DMS53 treated with DMSO at 0.1 percent for 48 hours (cell line): ENCODE results near the gene GRAP.
A peak's percentile ranks its signal among the peaks of the same experiment; 100 is the strongest.

Experiments
- DNase-seq: peaks from one replicate; lab custom pipeline; 2025; ENCODE audit not compliant: unreplicated experiment; lab: John Stamatoyannopoulos, UW

Gene GRAP

DNA sequence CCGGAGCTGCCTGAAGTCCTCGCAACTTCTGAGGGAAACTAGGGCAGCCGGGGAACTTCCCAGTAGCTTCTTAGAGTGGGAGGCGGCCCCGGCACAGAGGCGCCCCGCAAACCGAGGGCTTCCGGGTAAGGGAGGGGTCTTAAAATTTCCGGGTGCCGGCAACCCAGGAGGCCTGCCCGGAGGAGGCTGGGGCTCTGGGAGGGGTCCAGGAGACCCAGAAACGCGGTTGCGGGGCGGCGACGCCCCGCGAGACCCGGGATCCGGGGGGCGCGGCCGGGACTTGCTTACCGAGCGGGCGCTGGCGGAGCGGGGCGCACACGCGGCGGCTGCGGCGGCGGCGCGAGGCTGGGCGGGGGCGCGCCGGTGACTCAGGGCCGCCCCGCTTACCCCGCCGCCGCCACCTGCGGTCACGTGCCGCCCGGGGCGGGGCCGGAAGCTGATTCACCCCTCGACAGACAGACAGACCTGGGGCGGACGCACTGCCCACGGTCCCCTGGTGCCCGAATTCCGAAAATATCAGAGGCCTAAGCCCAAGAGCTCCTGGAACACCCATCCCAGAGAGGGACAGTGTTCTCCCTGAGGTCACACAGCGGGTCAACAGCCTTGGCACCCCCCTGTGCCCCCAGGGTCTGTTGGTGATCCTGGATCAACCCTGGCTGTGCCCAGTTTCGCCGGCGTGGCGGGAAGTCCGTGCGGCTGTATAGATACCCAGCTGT is 42.2 kb downstream of the GRAP start, which contains the start of gene FAM83G:
FAM83G (minus strand) TSS at position 344 of the 716 bp plus-strand sequence. CDS start 723 bp downstream, outside the sequence.
- peak; percentile 26 for DNase-seq

DNA sequence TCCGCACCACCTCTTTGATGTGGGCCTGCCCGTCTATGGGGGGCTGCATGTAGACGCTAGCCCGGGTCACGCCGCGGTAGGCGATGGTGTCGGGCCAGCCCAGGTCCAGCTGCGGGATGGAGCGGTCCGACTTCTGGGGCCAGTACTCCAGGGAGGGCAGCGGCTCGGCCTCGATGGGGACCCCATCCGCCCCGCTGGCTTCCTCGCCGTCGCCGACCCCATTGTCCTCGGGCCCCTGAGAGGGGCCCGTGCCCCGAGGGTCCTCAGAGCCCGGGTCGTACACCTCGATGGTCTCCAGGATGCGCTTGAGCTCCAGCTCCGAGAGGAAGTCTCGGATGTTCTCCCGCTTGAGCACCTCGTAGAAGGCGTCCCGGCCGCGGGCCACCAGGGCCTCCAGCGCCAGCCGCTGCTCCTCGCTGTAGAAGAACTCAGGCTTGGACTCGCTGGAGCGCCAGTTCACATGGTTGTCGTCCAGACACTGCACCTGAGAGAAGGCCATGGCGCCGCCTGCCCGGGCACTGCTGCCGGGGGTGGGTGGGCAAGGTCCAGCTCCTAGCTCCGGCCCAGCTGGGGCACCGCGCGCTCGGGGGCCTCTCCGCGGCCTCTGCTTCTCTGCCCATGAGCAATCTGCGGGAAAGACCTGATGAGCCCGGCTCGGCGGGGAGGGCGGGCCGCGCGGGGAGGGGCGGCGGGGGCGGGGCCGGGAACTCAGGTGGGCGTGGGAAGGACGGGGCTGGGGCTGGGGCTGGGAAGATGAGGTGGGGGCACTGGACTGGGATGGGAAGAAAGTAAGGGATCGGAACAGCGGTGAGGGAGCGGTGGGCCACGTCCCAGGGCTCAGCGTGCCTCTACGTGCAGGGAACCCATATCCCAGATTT is 43.0 kb downstream of the GRAP start:
- DNase-seq, result peak; percentile 3

DNA sequence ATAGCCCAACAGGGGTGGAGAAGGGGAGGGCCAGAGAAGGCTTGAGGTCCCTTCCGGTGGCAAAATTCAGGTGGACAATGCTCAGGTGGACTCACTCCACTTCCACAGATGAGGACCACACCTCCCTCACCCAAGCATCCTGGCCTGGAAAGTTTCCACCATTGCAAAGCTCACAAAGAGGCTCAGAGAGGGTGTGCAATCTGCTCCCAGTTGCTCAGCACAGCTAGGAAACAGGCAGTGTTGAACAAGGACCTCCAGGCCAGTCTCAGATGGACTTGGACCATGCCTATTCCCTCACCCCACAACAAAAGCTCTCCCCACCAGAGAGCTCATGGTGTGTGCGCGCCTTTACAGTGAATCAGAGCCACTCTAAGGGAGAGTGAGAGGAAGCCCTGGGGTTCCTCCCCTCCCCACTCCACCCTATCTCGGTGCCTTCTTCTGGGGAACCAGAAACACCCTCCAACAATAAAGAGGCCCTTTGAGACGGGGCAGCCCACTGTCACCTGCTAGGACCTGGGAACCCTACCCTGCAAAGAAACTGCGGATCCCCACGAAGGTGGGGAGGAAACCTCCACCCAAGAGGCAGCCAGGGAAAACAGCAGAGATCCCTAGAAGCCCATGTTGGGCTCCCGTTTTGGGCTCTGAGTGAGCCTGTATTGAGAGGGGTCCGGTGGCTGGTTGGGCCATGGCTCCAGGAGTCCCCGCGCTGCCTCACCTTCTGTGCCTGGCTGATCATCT is 43.8 kb downstream of the GRAP start:
- DNase-seq, result no peak

DNA sequence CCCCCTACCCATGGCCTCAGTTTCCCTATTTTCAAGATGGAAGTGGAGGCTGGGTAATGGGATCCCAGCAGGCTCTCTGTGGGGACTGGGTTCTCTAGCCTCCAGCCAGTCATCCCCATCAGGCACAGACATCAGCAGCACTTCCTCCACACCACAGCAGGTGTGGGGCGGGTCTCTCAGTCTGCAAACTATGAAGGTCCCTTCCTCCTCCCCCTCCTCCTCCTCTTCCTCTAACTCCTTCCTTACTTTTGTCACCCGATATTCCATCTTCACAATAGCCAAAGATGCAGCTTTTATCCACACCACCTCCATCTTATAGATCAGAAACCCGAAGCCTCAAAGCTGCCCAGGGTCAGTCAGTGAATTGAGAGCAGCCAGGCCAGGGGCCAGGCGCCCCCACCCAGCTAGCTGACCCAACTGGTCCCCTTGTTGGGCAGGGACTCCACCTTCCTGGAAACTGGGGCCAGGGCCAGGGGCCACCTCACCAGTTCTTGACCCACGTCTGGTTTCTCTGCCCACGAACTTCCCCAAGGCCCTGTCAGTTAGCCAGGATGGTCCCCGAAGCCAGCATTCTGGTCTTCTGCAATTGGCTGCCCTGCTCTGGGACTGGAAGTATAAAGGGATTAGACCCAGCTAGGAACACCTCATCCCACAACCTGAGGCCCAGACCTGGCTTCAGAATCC is 44.7 kb downstream of the GRAP start:
- no peak for DNase-seq

DNA sequence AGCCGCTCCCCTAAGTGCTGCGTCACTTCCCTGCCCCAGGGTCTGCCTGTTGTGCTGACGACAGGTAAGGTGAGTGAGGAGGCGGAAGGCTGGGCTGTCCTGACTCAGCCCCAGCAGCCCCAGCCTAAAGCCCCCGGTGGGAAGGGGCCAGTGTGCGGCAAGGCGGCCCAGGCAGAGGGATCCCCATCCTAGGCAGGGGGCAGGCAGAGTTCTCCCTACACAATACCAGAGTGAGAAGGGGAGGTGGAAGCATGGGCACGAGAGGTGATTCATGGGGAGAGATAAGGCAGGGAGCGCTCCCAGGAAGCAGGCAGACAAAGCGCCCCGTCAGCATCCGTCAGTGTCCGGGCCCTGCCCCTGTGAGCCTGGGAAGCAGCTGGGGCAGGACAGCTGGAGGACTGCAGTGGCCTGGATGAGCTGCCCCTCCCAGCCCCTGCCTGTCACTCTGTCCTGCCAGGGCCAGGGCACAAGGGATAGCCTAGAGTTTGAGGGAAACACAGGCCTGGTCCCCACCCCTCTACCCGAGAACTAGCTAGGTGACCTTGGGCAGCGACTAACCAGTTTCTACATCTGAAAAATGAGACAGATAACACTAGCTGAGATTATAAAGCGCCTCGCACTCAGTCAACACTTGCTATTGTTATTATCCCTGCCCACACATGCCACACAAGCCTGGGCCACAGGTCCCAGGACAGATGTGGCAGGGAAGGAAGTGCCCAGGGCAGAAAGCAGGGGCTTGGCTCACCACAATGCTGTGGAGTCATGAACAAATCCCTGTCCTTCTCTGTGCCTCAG is 46.0 kb downstream of the GRAP start:
- DNase-seq, result no peak

DNA sequence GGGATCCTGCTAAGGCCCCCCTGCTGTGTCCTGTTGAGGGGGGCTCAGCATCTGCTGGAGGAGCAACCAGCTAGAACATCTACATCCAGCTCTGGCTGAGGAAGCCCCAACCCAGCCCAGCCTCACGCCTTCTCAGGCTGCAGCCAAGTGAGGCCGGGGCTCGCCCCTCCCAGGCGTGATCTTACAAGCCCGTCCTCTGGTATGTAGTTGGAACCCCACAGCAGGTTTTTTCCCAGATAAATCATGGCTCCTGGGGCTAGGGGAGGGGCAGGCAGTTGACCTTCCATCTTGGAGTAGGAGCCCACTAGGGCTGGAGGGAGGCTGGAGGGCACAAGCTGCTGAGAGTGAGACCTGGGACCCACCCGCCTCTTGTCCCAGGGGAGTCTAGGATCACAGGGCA is 46.8 kb downstream of the GRAP start:
- no peak for DNase-seq

DNA sequence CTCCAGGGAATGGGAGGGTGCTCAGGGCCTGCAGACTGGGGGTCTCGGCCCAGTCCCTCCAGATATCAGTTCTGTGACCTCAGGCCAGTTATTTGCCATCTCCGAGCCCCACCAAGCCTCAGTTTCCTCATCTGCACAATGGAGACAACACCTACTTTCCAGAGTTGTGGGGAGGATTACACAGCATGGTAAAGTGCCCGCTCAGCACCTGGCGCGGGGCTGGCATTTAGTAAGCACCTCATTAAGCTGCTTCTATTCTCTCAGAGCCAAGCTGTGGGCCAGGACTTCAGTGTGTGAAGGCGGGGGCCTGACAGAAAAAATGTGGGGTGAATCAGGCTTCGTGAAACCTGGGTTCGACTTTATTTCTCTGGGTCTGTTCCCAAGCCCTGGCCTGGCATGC is 47.4 kb downstream of the GRAP start:
- no peak for DNase-seq

DNA sequence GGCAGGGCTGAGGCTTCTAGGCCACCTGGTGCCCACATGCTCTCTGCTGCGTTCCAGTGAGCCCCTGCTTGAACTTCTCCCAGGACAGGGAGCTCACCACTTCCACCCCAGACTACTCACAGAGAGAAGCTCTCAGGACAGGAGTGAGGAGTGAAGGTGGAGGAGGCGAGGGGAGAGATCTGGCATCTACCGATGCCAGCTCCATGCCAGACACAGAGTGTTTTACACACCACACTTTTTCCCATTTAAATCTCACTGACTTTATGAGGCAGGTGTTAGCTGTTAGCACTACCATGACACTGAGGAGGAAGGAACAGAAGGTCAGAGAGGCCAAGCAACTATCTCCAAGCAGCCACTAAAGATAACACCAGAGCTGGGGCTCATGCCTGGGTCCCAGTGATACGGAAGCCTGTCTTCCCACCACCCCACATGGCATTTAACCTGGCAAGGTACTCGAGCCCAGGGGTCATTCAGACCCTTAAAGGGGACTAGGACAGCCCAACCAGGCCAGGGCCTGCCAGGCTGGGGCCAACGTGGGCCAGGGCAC is 49.0 kb downstream of the GRAP start:
- DNase-seq, result no peak

DNA sequence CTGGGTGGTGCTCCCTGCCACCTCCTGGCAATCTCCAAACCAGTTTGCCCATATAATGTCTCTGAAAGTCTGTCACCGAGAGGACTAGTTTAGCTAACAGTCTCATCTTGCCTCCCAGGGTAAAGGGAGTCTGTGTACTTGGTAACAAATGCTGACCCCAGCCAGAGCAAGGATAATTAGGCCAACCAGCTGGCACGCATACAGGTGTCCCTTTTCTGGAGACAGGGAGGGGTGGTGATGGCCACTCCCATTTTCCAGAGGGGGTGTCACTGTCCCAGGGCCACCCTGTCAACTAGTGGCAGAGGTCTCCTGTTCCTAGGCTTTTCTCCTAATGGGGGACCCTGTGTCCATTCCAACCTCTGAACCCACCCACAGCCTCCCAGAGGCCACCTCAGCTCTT is 50.3 kb downstream of the GRAP start:
- DNase-seq, result no peak

DNA sequence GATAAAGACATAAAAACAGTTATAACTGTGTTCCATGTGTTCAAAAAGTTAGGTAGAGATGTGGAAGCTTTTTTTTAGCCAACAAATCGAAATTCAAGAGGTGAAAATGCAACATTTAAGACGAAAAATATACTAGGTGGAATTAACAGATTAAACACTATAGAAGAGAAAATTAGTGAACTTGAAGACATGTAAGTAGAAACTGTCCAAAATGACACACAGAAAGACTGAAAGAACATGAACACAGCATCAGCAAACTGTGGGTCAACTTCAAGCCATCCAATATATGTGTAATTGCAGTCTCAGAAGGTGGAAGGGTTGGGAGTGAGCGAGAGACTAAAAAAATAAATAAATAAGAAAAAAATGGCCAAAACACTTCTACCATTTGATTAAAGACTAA is 51.5 kb downstream of the GRAP start:
- no peak for DNase-seq

DNA sequence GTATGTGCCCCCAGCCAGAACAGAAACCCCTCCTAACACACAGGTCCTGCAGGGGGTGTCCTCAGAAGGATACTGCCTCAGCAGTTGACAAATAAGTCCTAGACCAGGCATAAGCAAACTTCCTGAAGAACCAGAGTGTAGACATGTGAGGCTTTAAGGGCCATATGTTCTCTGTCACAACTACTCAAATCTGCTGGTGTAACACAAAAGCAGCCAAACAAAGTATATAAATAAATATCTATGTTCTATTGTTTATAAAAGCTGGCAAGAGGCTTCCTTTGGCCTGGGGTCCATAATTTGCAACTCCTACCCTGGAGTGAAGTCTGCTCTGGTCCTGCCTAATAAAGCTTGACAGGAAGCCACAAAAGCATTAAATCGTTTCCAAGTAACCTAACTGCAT is 52.1 kb downstream of the GRAP start:
- no peak for DNase-seq

DNA sequence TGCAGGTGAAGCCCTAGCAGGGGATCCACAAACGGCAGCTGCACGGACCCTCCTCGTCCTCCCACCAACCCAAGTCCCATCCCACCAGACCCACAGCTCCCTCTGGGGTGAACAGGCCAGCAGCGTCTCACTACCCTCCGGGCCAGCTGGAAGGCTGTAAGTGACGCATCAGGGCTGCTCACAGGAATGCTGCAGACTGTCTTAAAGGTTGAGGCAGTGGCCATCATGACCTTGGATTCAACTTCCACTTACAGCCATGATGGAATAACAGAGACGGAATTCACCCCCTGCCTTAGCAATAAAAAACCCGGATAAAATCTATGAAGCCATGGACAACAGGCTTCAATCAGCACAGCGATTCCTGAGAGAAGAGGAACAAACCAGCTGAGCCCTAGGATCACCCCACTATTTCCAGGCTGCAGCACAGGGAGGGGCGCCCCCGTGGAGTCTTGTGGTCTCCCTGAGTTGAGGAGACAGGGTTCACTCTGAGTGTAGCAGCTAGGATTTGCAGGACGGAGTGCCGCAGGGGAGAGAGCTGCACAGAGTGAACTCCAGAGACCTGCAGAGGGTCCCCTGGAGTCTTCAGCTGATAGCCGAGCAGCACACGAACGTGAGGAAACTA is 52.7 kb downstream of the GRAP start:
- no peak for DNase-seq

DNA sequence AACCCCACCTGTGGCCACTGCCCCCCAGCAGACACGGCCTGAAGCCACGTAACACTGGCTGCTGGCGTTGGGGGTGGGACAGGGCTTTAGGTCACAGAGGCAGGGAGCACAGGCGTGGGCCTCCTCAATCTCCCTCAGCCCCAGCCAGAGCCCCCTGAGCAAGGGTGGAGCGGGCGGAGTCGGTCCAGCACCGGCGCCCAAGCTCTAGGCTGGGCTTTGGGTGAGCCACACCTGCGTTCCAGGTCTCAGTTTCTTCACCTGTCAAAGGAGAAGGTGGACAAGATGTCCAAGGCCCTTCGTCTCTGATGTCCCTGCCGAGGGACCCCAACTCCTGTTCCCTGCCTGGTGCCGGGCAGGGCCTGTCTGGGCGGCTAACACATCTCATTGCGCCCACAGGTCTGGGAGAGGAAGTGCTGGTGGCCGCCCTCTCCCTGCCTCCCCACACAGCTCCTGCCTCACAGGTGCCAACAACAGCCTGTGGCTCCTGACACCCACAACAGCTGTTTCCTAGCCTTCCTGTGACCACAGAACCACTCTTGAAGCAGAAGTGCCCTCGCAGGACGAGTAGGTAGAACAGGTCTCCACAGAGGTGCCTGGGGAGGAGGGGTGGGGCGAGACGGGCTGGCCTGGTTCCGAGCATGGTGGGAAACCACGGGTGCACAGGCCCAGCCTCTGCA is 54.2 kb downstream of the GRAP start:
- no peak for DNase-seq

DNA sequence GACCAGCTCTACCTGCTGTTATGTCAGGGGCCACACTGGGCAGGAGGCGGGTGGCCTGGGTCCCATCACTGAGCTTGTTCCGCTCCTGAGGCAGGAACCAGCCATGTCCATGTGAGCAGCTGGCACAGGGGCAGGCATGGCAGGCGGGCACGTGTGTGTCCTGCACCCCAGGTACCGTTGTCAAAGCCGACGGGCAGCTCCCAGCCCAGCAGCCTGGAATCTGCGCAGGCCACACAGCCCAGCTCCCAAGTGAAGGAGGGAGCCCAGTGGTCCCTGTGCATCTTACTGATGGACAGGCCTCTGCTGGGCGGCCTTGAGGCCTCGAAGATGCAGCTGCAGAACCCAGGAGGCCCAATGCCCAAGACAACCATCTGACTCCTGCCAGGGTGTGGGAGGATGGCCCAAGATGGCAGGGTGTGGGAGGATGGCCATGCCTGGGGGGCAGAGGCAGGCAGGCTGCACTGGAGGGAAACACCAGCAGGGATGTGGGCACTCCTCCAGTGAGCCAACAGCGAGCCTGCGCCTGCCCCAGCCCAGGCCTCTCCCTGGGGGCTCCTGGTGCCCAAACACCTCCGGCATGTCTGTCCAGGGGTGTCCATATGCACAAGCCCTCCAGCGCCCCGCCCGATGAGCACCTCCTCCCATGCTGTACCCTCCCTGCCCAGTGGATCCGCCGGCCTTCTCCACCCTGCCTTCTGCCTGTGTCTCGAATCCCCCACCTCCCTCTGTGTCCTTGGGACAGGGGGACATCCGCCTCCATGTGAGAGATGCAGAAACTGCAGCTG is 55.0 kb downstream of the GRAP start:
- no peak for DNase-seq

DNA sequence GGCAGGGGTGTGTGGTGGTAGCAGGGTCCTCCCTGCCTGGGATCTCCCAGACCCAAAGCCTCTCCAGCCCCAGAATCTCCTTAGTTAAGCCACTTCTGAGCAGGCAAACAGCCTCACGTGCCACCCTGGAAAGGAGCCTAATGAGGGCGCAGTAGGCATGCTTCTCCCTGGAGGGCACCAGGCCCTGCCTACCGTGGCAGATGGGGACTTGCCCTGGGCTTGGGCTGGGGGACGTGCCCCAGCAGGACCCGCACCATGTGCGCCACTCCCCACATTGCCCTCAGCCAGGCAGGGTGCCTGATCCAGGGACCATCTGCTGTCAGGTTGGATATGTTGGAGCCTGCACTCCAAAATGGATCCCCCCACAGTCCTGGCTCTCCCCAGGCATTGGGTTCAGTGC is 56.4 kb downstream of the GRAP start:
- no peak for DNase-seq

DNA sequence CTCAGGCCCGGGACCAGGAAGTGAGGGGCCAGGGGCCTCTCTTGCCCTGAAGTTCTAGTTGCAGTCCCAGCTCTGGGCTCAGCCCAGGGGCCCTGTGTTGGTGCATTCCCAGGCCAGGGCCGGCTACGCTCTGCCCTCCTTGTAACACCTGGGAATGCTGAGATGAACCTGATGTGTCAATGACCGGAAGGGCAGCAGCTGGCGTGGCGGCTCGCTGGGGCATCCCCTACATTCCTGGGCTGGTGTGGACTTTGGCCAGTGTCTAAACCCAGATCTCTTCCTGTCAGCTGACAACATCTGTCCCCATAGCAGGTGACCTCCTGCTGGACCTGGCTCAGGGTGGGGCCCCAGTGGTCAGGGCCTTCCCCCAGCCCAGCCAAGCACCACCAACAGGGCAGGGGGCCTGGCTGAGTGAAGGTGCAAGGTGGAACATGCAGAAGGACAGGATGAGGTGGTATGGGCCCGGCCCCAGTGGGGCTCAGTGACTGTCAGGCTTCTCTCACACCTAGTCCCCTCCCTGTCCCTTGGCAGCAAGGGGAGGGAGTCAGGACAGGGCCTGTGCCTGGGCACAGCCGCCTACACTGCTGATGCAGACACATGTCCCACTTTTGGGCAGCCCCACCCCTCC is 58.1 kb downstream of the GRAP start:
- peak; percentile 21 for DNase-seq

DNA sequence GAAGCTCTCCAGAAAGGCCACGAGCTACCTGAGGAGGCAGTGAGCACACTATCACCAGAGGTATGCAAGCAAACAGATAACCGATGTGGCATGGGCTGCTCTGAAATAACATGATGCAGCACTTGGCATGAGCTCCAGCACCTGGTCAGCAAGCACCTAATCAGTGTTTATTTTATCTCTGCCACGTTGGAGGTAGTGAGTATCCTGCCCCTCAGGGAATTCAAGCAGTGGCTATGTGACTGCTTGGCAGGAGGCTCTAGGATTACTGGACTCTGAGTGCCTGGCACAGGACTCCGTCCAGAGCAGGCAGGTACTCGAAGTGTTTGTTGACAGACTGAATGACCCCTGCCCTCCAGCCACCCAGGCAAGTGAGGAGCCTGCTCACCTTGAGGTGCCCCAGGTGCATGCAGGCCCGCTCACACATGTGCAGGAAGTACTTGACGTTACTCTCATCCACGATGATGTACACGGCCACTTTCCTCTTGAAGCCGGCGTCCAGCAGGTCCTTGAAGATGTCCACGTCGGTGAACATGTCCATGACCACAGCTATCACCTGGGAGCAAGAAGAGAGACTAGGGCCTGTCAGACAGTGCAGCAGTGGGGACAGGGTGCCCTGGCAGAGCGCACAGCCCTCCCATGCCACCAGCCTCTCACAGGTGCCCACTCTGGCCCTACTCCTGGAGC is 58.8 kb downstream of the GRAP start:
- DNase-seq, result peak; percentile 9
